ENCODE data around the gene MARCHF3.

Gene MARCHF3

GRCh38 chr5:126995039-126995438 lies 35.3 kb downstream of the MARCHF3 start:
- no peak for TF ChIP-seq CTCF (IDR thresholded peaks at IDR 0.05; ENCODE audit: low read depth, low read length)
- no peaks in the 10 kb centered on the region for H3K36me3 ChIP-seq
- H3K4me3 ChIP-seq (ENCODE audit: low read depth, low read length): no peak overlapping the region
- no peak for DNase-seq
- no peaks in the 10 kb centered on the region for H3K9me3 ChIP-seq (ENCODE audit: severe bottlenecking)
- H3K27me3 ChIP-seq (ENCODE audit: insufficient read depth, low read depth, severe bottlenecking): no peaks in the 10 kb centered on the region
- H3K27ac ChIP-seq: no peak overlapping the region

DNA sequence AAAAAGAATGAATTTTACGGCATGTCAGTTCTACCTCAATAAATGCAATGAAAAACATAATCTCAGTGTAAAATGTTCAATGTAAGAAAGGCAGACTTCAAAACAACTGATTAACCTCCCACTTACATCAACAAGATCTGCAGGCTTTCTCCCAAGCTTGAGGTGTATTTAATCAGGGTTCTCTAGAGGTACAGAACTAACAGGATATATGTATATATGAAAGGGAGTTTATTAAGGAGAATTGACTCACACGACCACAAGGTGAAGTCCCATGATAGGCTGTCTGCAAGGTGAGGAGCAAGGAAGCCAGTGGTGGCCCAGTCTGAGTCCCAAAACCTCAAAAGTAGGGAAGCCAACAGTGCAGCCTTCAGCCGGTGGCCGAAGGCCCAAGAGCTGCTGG lies 35.9 kb downstream of the MARCHF3 start:
- no peak for DNase-seq
- no peak overlapping the region for H3K27ac ChIP-seq
- no peaks in the 10 kb centered on the region for H3K9me3 ChIP-seq (ENCODE audit: severe bottlenecking)
- no peak for TF ChIP-seq CTCF (IDR thresholded peaks at IDR 0.05; ENCODE audit: low read depth, low read length)
- H3K36me3 ChIP-seq: no peaks in the 10 kb centered on the region
- H3K4me3 ChIP-seq (ENCODE audit: low read depth, low read length): no peak overlapping the region
- H3K27me3 ChIP-seq (ENCODE audit: insufficient read depth, low read depth, severe bottlenecking): no peaks in the 10 kb centered on the region

- no peak for TF ChIP-seq CTCF (IDR thresholded peaks at IDR 0.05; ENCODE audit: low read depth, low read length)
- H3K9me3 ChIP-seq (ENCODE audit: severe bottlenecking): no peaks in the 10 kb centered on the region
Observed at GRCh38 chr5:126988021-126988569, 42.3 kb downstream of the MARCHF3 start.

DNA sequence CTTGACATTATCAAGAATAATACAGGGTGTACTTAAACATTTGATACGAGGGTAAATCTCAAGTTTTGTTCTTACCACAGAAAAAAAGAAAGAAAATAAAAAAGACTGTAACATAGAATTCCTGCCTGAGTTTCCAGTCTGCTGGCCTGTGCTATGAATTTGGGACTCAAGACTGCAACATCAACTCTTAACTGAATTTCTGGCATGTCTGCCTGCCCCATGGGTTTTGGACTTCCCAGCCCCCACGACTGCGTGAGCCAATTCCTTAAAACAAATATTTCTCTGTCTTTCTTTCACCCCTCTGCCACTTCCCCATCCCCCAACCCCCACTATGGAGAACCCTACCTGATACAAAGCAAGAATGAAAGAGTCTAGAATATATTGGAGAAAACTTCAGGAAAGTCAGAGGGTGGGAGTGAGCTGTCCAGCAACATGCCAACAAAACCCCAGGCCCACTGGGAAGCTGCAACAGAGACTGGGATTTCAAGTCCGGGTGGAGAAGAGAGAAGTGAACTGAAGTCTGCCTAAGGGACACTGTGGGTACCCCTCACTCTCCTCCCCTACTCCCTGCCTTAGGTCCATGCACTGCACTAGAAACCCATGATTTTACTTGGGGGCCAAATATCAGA lies 43.0 kb downstream of the MARCHF3 start:
- DNase-seq: no peak
- Histone ChIP-seq H3K27me3 (ENCODE audit: insufficient read depth, low read depth, severe bottlenecking) (no peaks in the 10 kb centered on the region), H3K27ac (no peak overlapping the region), H3K36me3 (no peaks in the 10 kb centered on the region), H3K4me3 (ENCODE audit: low read depth, low read length) (no peak overlapping the region), H3K9me3 (ENCODE audit: severe bottlenecking) (no peaks in the 10 kb centered on the region)
- no peak for TF ChIP-seq CTCF (IDR thresholded peaks at IDR 0.05; ENCODE audit: low read depth, low read length)

More at GRCh38 chr5:126988021-126988569, 42.3 kb downstream of the MARCHF3 start:
- H3K36me3 ChIP-seq: no peaks in the 10 kb centered on the region
- H3K27ac ChIP-seq: no peak overlapping the region
- H3K27me3 ChIP-seq (ENCODE audit: insufficient read depth, low read depth, severe bottlenecking): no peaks in the 10 kb centered on the region
- DNase-seq: peak; percentile 15
- H3K4me3 ChIP-seq (ENCODE audit: low read depth, low read length): no peak overlapping the region

DNA sequence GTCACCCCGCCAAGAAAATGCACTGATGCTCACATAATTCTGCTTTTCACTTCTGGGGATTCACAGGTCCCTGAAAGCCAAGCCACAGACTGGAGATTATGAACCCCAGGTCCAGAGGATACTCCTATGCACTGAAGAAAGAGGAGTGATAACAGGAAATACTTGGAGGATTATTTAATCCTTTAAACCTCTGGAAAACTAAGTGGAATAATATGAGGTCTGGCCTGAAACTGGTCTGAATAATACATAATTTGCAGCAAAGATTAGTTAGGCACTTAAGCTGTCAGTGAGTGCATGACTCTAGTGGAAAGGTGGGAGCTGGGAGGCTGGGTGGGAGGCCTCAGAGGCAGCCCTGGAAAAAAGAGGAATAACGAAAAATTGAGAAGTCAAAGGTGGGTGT lies 45.7 kb downstream of the MARCHF3 start:
- Histone ChIP-seq H3K27ac (no peak overlapping the region), H3K27me3 (ENCODE audit: insufficient read depth, low read depth, severe bottlenecking) (no peaks in the 10 kb centered on the region), H3K4me3 (ENCODE audit: low read depth, low read length) (no peak overlapping the region), H3K36me3 (no peaks in the 10 kb centered on the region), H3K9me3 (ENCODE audit: severe bottlenecking) (no peaks in the 10 kb centered on the region)
- no peak for DNase-seq
- TF ChIP-seq CTCF (IDR thresholded peaks at IDR 0.05; ENCODE audit: low read depth, low read length): no peak

GRCh38 chr5:126983874-126984266 lies 46.5 kb downstream of the MARCHF3 start:
- Histone ChIP-seq H3K9me3 (ENCODE audit: severe bottlenecking) (no peaks in the 10 kb centered on the region), H3K27ac (no peak overlapping the region), H3K27me3 (ENCODE audit: insufficient read depth, low read depth, severe bottlenecking) (no peaks in the 10 kb centered on the region), H3K4me3 (ENCODE audit: low read depth, low read length) (no peak overlapping the region), H3K36me3 (no peaks in the 10 kb centered on the region)
- no peak for DNase-seq
- TF ChIP-seq CTCF (IDR thresholded peaks at IDR 0.05; ENCODE audit: low read depth, low read length): no peak

Data from WERI-Rb-1 (cell line).